Peyer's patch (tissue), 4 donors: ENCODE results near the gene VSX2.

ENCODE experiments used
- CTCF ChIP-seq, 6 experiments: fragments of 450-650 bp in 4 of 6; fragments of 200-600 bp in 2 of 6; sonication (generic) in 1 of 6; IDR thresholded peaks; one replicate each; pipeline ENCODE4 v1.5.1; 2017 to 2019; ENCODE audit warnings: antibody characterized with exemption in 6 of 6, mild to moderate bottlenecking in 3 of 6, moderate library complexity in 1 of 6
- POLR2A ChIP-seq, 2 donors: fragments of 450-650 bp; IDR thresholded peaks; one replicate each; pipeline ENCODE4 v1.5.1; 2017; ENCODE audit warnings: antibody characterized with exemption in 2 of 2, mild to moderate bottlenecking in 2 of 2, moderate library complexity in 2 of 2

- TF ChIP-seq CTCF (IDR thresholded peaks at IDR 0.05) (no peak), POLR2A (IDR thresholded peaks at IDR 0.05) (no peak)
Measured at GRCh38 chr14:74299061-74299545, 59.9 kb downstream of the VSX2 start.
